Stomach (tissue), 4 donors: ENCODE results near the gene COL4A2.
"Not testable (repeated sequence)": the region's sequence is repeated elsewhere in the genome, so short reads cannot be mapped to it uniquely, and the experiment has no call there.

Experiments used
- CTCF ChIP-seq, 7 experiments: fragments of 450-650 bp in 4 of 7; fragments of 200-600 bp in 3 of 7; sonication (generic) in 3 of 7; IDR thresholded peaks; one replicate each; pipeline ENCODE4 v1.5.1; 2016 to 2019; ENCODE audit warnings: antibody characterized with exemption in 7 of 7, control low read depth in 2 of 7, mild to moderate bottlenecking in 1 of 7
- POLR2A ChIP-seq, 4 donors: fragments of 450-650 bp; IDR thresholded peaks; one replicate each; pipeline ENCODE4 v1.6.1; 2016; ENCODE audit warnings: antibody characterized with exemption in 4 of 4, control low read depth in 2 of 4, mild to moderate bottlenecking in 1 of 4, moderate library complexity in 1 of 4

GRCh38 chr13:110313261-110313660, 6.2 kb downstream of the COL4A2 start:
- TF ChIP-seq CTCF, POLR2A (IDR thresholded peaks at IDR 0.05): not testable (repeated sequence)
